GM23338 (cell line): ENCODE measurements around the gene SCP2. TPM values are rescaled to one million over a fixed set of nuclear protein-coding genes. Genes with fewer than 3 reads are reported as not detected.

Experiments used
- ATAC-seq: fragments of 200-7000 bp; cut with Tn5 transposase; 3 replicates; pipeline ENCODE4 v1.9.1; 2020
- DNase-seq: peaks from one replicate; pipeline ENCODE4 v3.0.0-alpha.2; 2015; ENCODE audit warnings: low spot score
- H2AFZ ChIP-seq: fragments of 200-600 bp; sonication (generic); 2 replicates; pipeline ENCODE4 v1.8.0; 2016; ENCODE audit warnings: antibody characterized with exemption, mild to moderate bottlenecking, moderate library complexity
- H3F3A ChIP-seq: fragments of 200-600 bp; sonication (generic); replicated peaks from 2 replicates; pipeline ENCODE4 v1.8.0; 2017; ENCODE audit warnings: antibody characterized with exemption, mixed run types, low read depth
- H3K27ac ChIP-seq: fragments of 200-600 bp; sonication (generic); 2 replicates; pipeline ENCODE4 v1.6.1; 2016; ENCODE audit warnings: low read depth
- H3K27me3 ChIP-seq: fragments of 200-600 bp; sonication (generic); 2 replicates; pipeline ENCODE4 v1.8.0; 2016; ENCODE audit warnings: mild to moderate bottlenecking, mixed run types, moderate library complexity; ENCODE audit not compliant: insufficient read depth
- H3K36me3 ChIP-seq: fragments of 200-600 bp; sonication (generic); 2 replicates; pipeline ENCODE4 v1.8.0; 2016; ENCODE audit warnings: mild to moderate bottlenecking; ENCODE audit not compliant: insufficient read depth
- H3K4me1 ChIP-seq: fragments of 200-600 bp; sonication (generic); 2 replicates; pipeline ENCODE4 v1.8.0; 2016; ENCODE audit warnings: mild to moderate bottlenecking, moderate library complexity; ENCODE audit not compliant: insufficient read depth
- H3K4me2 ChIP-seq: fragments of 200-600 bp; sonication (generic); 2 replicates; pipeline ENCODE4 v1.7.1; 2017; ENCODE audit warnings: mixed run types
- H3K4me3 ChIP-seq: fragments of 200-600 bp; sonication (generic); 2 replicates; pipeline ENCODE4 v1.6.1; 2016; ENCODE audit warnings: mixed run types
- H3K79me2 ChIP-seq: fragments of 200-600 bp; sonication (generic); replicated peaks from 2 replicates; pipeline ENCODE4 v1.8.0; 2017; ENCODE audit warnings: mild to moderate bottlenecking; ENCODE audit not compliant: insufficient read depth
- H3K9me2 ChIP-seq: fragments of 200-600 bp; sonication (generic); 2 replicates; pipeline ENCODE4 v1.8.0; 2017; ENCODE audit not compliant: insufficient read depth
- H4K20me1 ChIP-seq: fragments of 200-600 bp; sonication (generic); replicated peaks from 2 replicates; pipeline ENCODE4 v1.8.0; 2017; ENCODE audit warnings: mild to moderate bottlenecking; ENCODE audit not compliant: insufficient read depth
- H3K27ac Mint-ChIP-seq: 2 replicates; pipeline ENCODE4 v1.8.0; 2020; ENCODE audit warnings: inconsistent platforms, mild to moderate bottlenecking, moderate library complexity, mixed read lengths
- H3K27me3 Mint-ChIP-seq: 3 replicates; pipeline ENCODE4 v1.8.0; 2022; ENCODE audit warnings: low read depth, mild to moderate bottlenecking, moderate library complexity, mixed read lengths, inconsistent platforms; ENCODE audit not compliant: insufficient read depth, poor library complexity
- H3K36me3 Mint-ChIP-seq: 3 replicates; pipeline ENCODE4 v1.8.0; 2021; ENCODE audit warnings: low read depth, mild to moderate bottlenecking, inconsistent platforms, moderate library complexity, mixed read lengths
- H3K4me1 Mint-ChIP-seq: 3 replicates; pipeline ENCODE4 v1.8.0; 2020; ENCODE audit warnings: mild to moderate bottlenecking, inconsistent platforms, mixed read lengths
- H3K4me3 Mint-ChIP-seq: 3 replicates; pipeline ENCODE4 v1.8.0; 2021; ENCODE audit warnings: moderate library complexity, mild to moderate bottlenecking, inconsistent platforms, mixed read lengths
- H3K9me3 Mint-ChIP-seq: 3 replicates; pipeline ENCODE4 v1.8.0; 2020; ENCODE audit warnings: moderate library complexity, mild to moderate bottlenecking, inconsistent platforms, mixed read lengths
- CREB1 ChIP-seq: fragments of 250-450 bp; sonication (Bioruptor Pico); IDR thresholded peaks from 2 replicates; pipeline ENCODE4 v1.5.0; 2020; ENCODE audit warnings: low read depth, mild to moderate bottlenecking, moderate library complexity
- CTCF ChIP-seq, 2 experiments: fragments of 200-600 bp in 1 of 2; sonication (generic) in 1 of 2; conservative IDR thresholded peaks; 2 replicates each; pipeline versions ENCODE4 v1.5.1 to v1.6.1; 2016 to 2017; ENCODE audit warnings: antibody characterized with exemption in 2 of 2, low read depth in 2 of 2, mild to moderate bottlenecking in 2 of 2, moderate library complexity in 1 of 2
- ETS1 ChIP-seq: IDR thresholded peaks from 2 replicates; pipeline ENCODE4 v1.6.1; 2016; ENCODE audit warnings: antibody characterized with exemption
- EZH2 ChIP-seq: fragments of 200-600 bp; sonication (generic); IDR thresholded peaks from one replicate; pipeline ENCODE4 v1.8.0; 2017; ENCODE audit warnings: antibody characterized with exemption, mild to moderate bottlenecking, low read depth; ENCODE audit not compliant: unreplicated experiment
- EZH2phosphoT487 ChIP-seq: fragments of 200-600 bp; sonication (generic); IDR thresholded peaks from one replicate; pipeline ENCODE4 v1.8.1; 2018; ENCODE audit warnings: antibody characterized with exemption; ENCODE audit not compliant: unreplicated experiment
- JUNB ChIP-seq: IDR thresholded peaks from one replicate; pipeline ENCODE4 v1.6.1; 2016; ENCODE audit warnings: antibody characterized with exemption; ENCODE audit not compliant: unreplicated experiment
- NANOG ChIP-seq: IDR thresholded peaks from 2 replicates; pipeline ENCODE4 v1.6.1; 2016; ENCODE audit warnings: antibody characterized with exemption, borderline replicate concordance
- POLR2AphosphoS5 ChIP-seq: IDR thresholded peaks from 2 replicates; pipeline ENCODE4 v1.6.1; 2016; ENCODE audit warnings: antibody characterized with exemption, low read depth
- REST ChIP-seq: IDR thresholded peaks from one replicate; pipeline ENCODE4 v1.6.1; 2018; ENCODE audit warnings: antibody characterized with exemption; ENCODE audit not compliant: unreplicated experiment
- STAT1 ChIP-seq: IDR thresholded peaks from one replicate; pipeline ENCODE4 v1.6.1; 2016; ENCODE audit warnings: antibody characterized with exemption; ENCODE audit not compliant: unreplicated experiment
- ZNF114 ChIP-seq: fragments of 250-450 bp; sonication (Bioruptor Pico); IDR thresholded peaks from 2 replicates; pipeline ENCODE4 v1.5.0; 2020; ENCODE audit warnings: mild to moderate bottlenecking, moderate library complexity
- ZNF331 ChIP-seq: fragments of 250-450 bp; sonication (Bioruptor Pico); IDR thresholded peaks from 2 replicates; pipeline ENCODE4 v1.5.0; 2020; ENCODE audit warnings: low read depth, mild to moderate bottlenecking, moderate library complexity
- ZNF462 ChIP-seq: fragments of 250-450 bp; sonication (Bioruptor Pico); IDR thresholded peaks from 2 replicates; pipeline ENCODE4 v1.5.0; 2020; ENCODE audit warnings: mild to moderate bottlenecking, moderate library complexity
- polyA plus RNA-seq: library from polyadenylated mRNA; unstranded; fragments of >200 nt; fragmentation: Nextera tagmentation; extraction: Ambion mirVana; gene quantifications from 2 replicates; pipeline ENCODE4 v1.2.1, GENCODE V29; 2016
- total RNA-seq: library from RNA; depleted of rRNA; stranded (reverse); fragments of >200 nt; shearing (Covaris generic); gene quantifications from 2 replicates; pipeline ENCODE4 v1.2.3, GENCODE V29; 2014

SCP2 gene
- total and polyA plus RNA-seq, 2 experiments from 2014 or later: 66.3 to 116 TPM

GRCh38 chr1:52917581-52917980, 9.5 kb upstream of the SCP2 start:
- ATAC-seq (no peak), DNase-seq (no peak)
- Mint-ChIP-seq H3K27me3 (peaks cover 26% of the 10 kb centered on the region), H3K4me3 (no peak overlapping the region), H3K27ac (no peak overlapping the region), H3K36me3 (peaks cover 7% of the 10 kb centered on the region; the same call in 2 of the 3 replicates), H3K9me3 (peaks cover 12% of the 10 kb centered on the region; the same call in 2 of the 3 replicates), H3K4me1 (no peaks in the 10 kb centered on the region; the same call in 1 of the 3 replicates)
- Histone ChIP-seq H2AFZ (no peak overlapping the region), H3K27ac (no peak overlapping the region), H3K4me3 (no peak overlapping the region), H3K27me3 (peaks cover 30% of the 10 kb centered on the region), H4K20me1 (no peaks in the 10 kb centered on the region), H3K79me2 (no peaks in the 10 kb centered on the region), H3K9me2 (no peaks in the 10 kb centered on the region), H3K4me1 (peaks cover 14% of the 10 kb centered on the region), H3K36me3 (no peaks in the 10 kb centered on the region), H3K4me2 (no peak overlapping the region), H3F3A (no peaks in the 10 kb centered on the region; the same call in 1 of the 2 replicates)
- TF ChIP-seq REST: no peak
- no peak for TF ChIP-seq CREB1 (CRISPR knock-in tag)
- no peak for TF ChIP-seq ETS1
- TF ChIP-seq ZNF114 (CRISPR knock-in tag): no peak
- TF ChIP-seq STAT1: no peak
- no peak for TF ChIP-seq NANOG
- no peak for TF ChIP-seq ZNF462
- no peak for TF ChIP-seq POLR2AphosphoS5
- TF ChIP-seq EZH2: no peak
- TF ChIP-seq ZNF331 (CRISPR knock-in tag): no peak
- TF ChIP-seq EZH2phosphoT487: no peak
- no peak for TF ChIP-seq JUNB
- no peak for TF ChIP-seq CTCF (conservative IDR thresholded peaks at IDR 0.05; ENCODE audit: low read depth in 2 of 2)
